Adrenal gland (tissue), 12 donors: ENCODE measurements around the gene CIB4. TPM values are rescaled to one million over a fixed set of nuclear protein-coding genes. Genes with fewer than 3 reads are reported as not detected.

Source experiments
- DNase-seq, 7 donors: peaks; one replicate each; pipeline ENCODE4 v3.0.0-alpha.2; 2019 to 2020
- H3K27ac ChIP-seq, 5 donors: fragments of 200-600 bp; sonication (generic) in 4 of 5; 1 replicate in 3 of 5; 2 replicates in 2 of 5; pipeline versions ENCODE4 v1.5.1 to v1.8.0; 2016 to 2020; ENCODE audit warnings: mild to moderate bottlenecking in 1 of 5
- H3K27me3 ChIP-seq: fragments of 200-600 bp; 2 replicates; pipeline ENCODE4 v1.8.0; 2021
- H3K36me3 ChIP-seq, 2 donors: fragments of 200-600 bp; replicated peaks in 1 of 2; 1 replicate in 1 of 2; 2 replicates in 1 of 2; pipeline versions ENCODE4 v1.5.1 to v1.8.0; 2018 to 2022
- H3K4me1 ChIP-seq, 2 donors: fragments of 200-600 bp; replicated peaks in 1 of 2; 1 replicate in 1 of 2; 2 replicates in 1 of 2; pipeline versions ENCODE4 v1.5.1 to v1.8.0; 2018 to 2021
- H3K4me3 ChIP-seq, 4 donors: fragments of 200-600 bp; sonication (generic) in 3 of 4; one replicate each; pipeline ENCODE4 v1.5.1; 2016 to 2018
- H3K9me3 ChIP-seq, 3 donors: fragments of 200-600 bp; sonication (generic) in 1 of 3; replicated peaks in 1 of 3; 1 replicate in 2 of 3; 2 replicates in 1 of 3; pipeline versions ENCODE4 v1.5.1 to v1.8.0; 2016 to 2021
- CTCF ChIP-seq, 6 experiments: fragments of 450-650 bp in 4 of 6; fragments of 200-600 bp in 2 of 6; sonication (generic) in 1 of 6; IDR thresholded peaks; 1 replicate in 5 of 6; 2 replicates in 1 of 6; pipeline versions ENCODE4 v1.5.1 to v1.8.0; 2016 to 2021; ENCODE audit warnings: antibody characterized with exemption in 6 of 6, mild to moderate bottlenecking in 2 of 6, moderate library complexity in 1 of 6
- POLR2A ChIP-seq, 2 donors: fragments of 450-650 bp; IDR thresholded peaks; one replicate each; pipeline ENCODE4 v1.6.1; 2017; ENCODE audit warnings: antibody characterized with exemption in 2 of 2, mild to moderate bottlenecking in 2 of 2, moderate library complexity in 1 of 2
- WGBS, 4 donors: extraction: QIAGEN DNeasy Blood & Tissue Kit in 2 of 4; methylation state at CpG; one replicate each; pipeline versions ENCODE4 v1.1.5 to v1.1.7; 2013 to 2017; 5-methylcytosine and 5-hydroxymethylcytosine counted together
- intact Hi-C, 2 donors: fragments of 100-400 bp; cut with DNase I; formaldehyde crosslinking; loops; one replicate each; pipeline versions ENCODE4 v1.14.1 to v1.15.0; 2022 to 2023
- polyA plus RNA-seq, 3 donors: library from polyadenylated mRNA; stranded (reverse); fragments of 200-250 nt in 2 of 3; fragments of 350-450 nt in 1 of 3; fragmentation: Illumina TruSeq in 1 of 3; extraction: RNeasy Lipid Tissue Mini Kit (QIAGEN cat#74804) in 1 of 3; gene quantifications; one replicate each; pipeline ENCODE4 v1.2.3, GENCODE V29; 2013 to 2014
- total RNA-seq, 9 donors: library from RNA; depleted of rRNA in 4 of 9; stranded (reverse); fragments of >200 nt in 4 of 9; fragments of 120-200 nt in 1 of 9; fragmentation: NEBNext Ultra II Directional in 1 of 9; extraction: Animal tissue kit (Norgen Biotek cat#: 25700) in 1 of 9; gene quantifications; one replicate each; pipeline versions ENCODE4 v1.1.0 to v1.2.4, GENCODE V29; 2013 to 2023
- donor health status: healthy with polysubstance abuse.
- donor health status: Bipolar disorder and iron deficiency.
- donor health status: DM: yes; HTN: yes; CAD: no.
- donor health status: DM: no; HTN: no; CAD: no.
- donor health status: DM: no; HTN: no; CAD: no.
- donor health status: DM: yes; HTN: yes; CAD: no.

Gene CIB4
- total and polyA plus RNA-seq, 12 donors = 2.2 to 10.1 (median 3.5) TPM; not detected in 2

GRCh38 chr2:26630235-26630634 is 10.9 kb downstream of the CIB4 start:
- no peak overlapping the region for H3K27ac ChIP-seq
- no peak overlapping the region for H3K4me3 ChIP-seq
- H3K27me3 ChIP-seq = no peaks in the 10 kb centered on the region
- peaks cover 0 to 8% of the 10 kb centered on the region in 2 donors for H3K4me1 ChIP-seq
- H3K9me3 ChIP-seq = no peaks in the 10 kb centered on the region
- intact Hi-C loops = no loop called here
- DNase-seq = no peak
- TF ChIP-seq POLR2A (IDR thresholded peaks at IDR 0.05) (no peak), CTCF (IDR thresholded peaks at IDR 0.05) (no peak)
- 91 to 97% (median 93%) methylated on average over 4 of the region's 4 CpGs for WGBS, 4 donors
- no peaks in the 10 kb centered on the region for H3K36me3 ChIP-seq

GRCh38 chr2:26629751-26630150 is 11.4 kb downstream of the CIB4 start:
- Histone ChIP-seq H3K9me3 (no peaks in the 10 kb centered on the region), H3K4me3 (no peak overlapping the region), H3K27me3 (no peaks in the 10 kb centered on the region), H3K4me1 (peaks cover 0 to 6% of the 10 kb centered on the region in 2 donors), H3K27ac (no peak overlapping the region), H3K36me3 (no peaks in the 10 kb centered on the region)
- no peak for TF ChIP-seq POLR2A (IDR thresholded peaks at IDR 0.05)
- TF ChIP-seq CTCF (IDR thresholded peaks at IDR 0.05) = no peak
- intact Hi-C loops = no loop called here
- WGBS, 4 donors = 85 to 91% (median 85%) methylated on average over 10 of the region's 10 CpGs
- no peak for DNase-seq

- H3K9me3 ChIP-seq = no peaks in the 10 kb centered on the region
- peaks cover 0 to 6% of the 10 kb centered on the region in 2 donors for H3K4me1 ChIP-seq
- H3K4me3 ChIP-seq = no peak overlapping the region
- intact Hi-C loops = no loop called here
- 90 to 96% (median 94%) methylated on average over 3 to 5 of the region's 5 CpGs for whole genome bisulfite sequencing, 4 donors
- H3K36me3 ChIP-seq = no peaks in the 10 kb centered on the region
- TF ChIP-seq CTCF (IDR thresholded peaks at IDR 0.05) (no peak), POLR2A (IDR thresholded peaks at IDR 0.05) (no peak)
- no peak overlapping the region for H3K27ac ChIP-seq
- H3K27me3 ChIP-seq = no peaks in the 10 kb centered on the region
- DNase-seq = peak in 1 of 7 donors; percentile 10
Measured at GRCh38 chr2:26629346-26629630, 11.9 kb downstream of the CIB4 start.

GRCh38 chr2:26628561-26629345 is 12.4 kb downstream of the CIB4 start:
- intact Hi-C loops = no loop called here

More at GRCh38 chr2:26628561-26629345, 12.4 kb downstream of the CIB4 start:
- Histone ChIP-seq H3K4me1 (peaks cover 0 to 8% of the 10 kb centered on the region in 2 donors), H3K9me3 (no peaks in the 10 kb centered on the region), H3K27ac (no peak overlapping the region), H3K36me3 (no peaks in the 10 kb centered on the region), H3K27me3 (no peaks in the 10 kb centered on the region), H3K4me3 (no peak overlapping the region)
- 85 to 97% (median 93%) methylated on average over 7 to 9 of the region's 9 CpGs for WGBS, 4 donors
- TF ChIP-seq POLR2A (IDR thresholded peaks at IDR 0.05) (no peak), CTCF (IDR thresholded peaks at IDR 0.05) (no peak)
- DNase-seq = peak in 1 of 7 donors; percentile 12
